Activated naive CD4-positive, alpha-beta T cell treated with anti-CD3 and anti-CD28 coated beads, Interleukin-2, amount 10 ng/mL, durations not matched to agents 5 hours and 36 hours (primary cell): ENCODE results near the gene DLGAP1. TPM values are rescaled to one million over a fixed set of nuclear protein-coding genes. Genes with fewer than 3 reads are reported as not detected.

ENCODE experiments used
- microRNA-seq: library from miRNA; unstranded; fragments of <30 nt; microRNA quantifications from one replicate; pipeline ENCODE4 v1.2.0, GENCODE V29; 2022; ENCODE audit warnings: borderline microRNAs expressed, borderline replicate concordance
- total RNA-seq, 2 experiments: library from RNA; stranded (reverse); gene quantifications; one replicate each; pipeline ENCODE4 v1.2.3, GENCODE V29; 2021

The DLGAP1 gene
- total RNA-seq, result under 1 TPM in 1 of 2 experiments, not detected in 1; 0.05 TPM

GRCh38 chr18:4455113-4455811, at the start of gene DLGAP1:
Gene DLGAP1 (minus strand): TSS chr18:4455307.

GRCh38 chr18:3450012-3450798, 1004.9 kb downstream of the DLGAP1 start, which contains the start of gene TGIF1:
Gene TGIF1 (plus strand): TSS chr18:3450172. CDS start chr18:3450490, 318 bp downstream.

Small RNAs within 50 kb of the gene (microRNA-seq; reads per million reads assigned to microRNA genes)
- gene MIR6718, result not detected
